HEK293T (cell line): ENCODE measurements around the gene TSG101.

Source experiments
- ARNT ChIP-seq: fragments of 450-650 bp; IDR thresholded peaks from 2 replicates; pipeline ENCODE4 v1.6.1; 2017; ENCODE audit warnings: mild to moderate bottlenecking
- BHLHE40 ChIP-seq: fragments of 450-650 bp; IDR thresholded peaks from 2 replicates; pipeline ENCODE4 v1.6.1; 2016; ENCODE audit warnings: mild to moderate bottlenecking, moderate library complexity, borderline replicate concordance
- CTBP1 ChIP-seq: fragments of 450-650 bp; IDR thresholded peaks from 2 replicates; pipeline ENCODE4 v1.6.1; 2016; ENCODE audit warnings: borderline replicate concordance
- ELF4 ChIP-seq: fragments of 450-650 bp; IDR thresholded peaks from 2 replicates; pipeline ENCODE4 v1.6.1; 2017; ENCODE audit warnings: antibody characterized with exemption
- FOXA1 ChIP-seq: fragments of 450-650 bp; IDR thresholded peaks from 2 replicates; pipeline ENCODE4 v1.6.1; 2016; ENCODE audit warnings: mild to moderate bottlenecking
- FOXM1 ChIP-seq: fragments of 450-650 bp; IDR thresholded peaks from 2 replicates; pipeline ENCODE4 v1.6.1; 2017; ENCODE audit warnings: mild to moderate bottlenecking, borderline replicate concordance
- HDGF ChIP-seq: fragments of 450-650 bp; IDR thresholded peaks from 2 replicates; pipeline ENCODE4 v1.6.1; 2017; ENCODE audit warnings: antibody characterized with exemption, borderline replicate concordance
- L3MBTL2 ChIP-seq: fragments of 450-650 bp; conservative IDR thresholded peaks from 2 replicates; pipeline ENCODE4 v1.6.1; 2016; ENCODE audit warnings: mild to moderate bottlenecking
- NFRKB ChIP-seq: fragments of 450-650 bp; IDR thresholded peaks from 2 replicates; pipeline ENCODE4 v1.6.1; 2016; ENCODE audit warnings: mild to moderate bottlenecking, moderate library complexity
- SP1 ChIP-seq: fragments of 450-650 bp; IDR thresholded peaks from 2 replicates; pipeline ENCODE4 v1.6.1; 2017
- SUZ12 ChIP-seq: fragments of 450-650 bp; IDR thresholded peaks from 2 replicates; pipeline ENCODE4 v1.6.1; 2016; ENCODE audit warnings: mild to moderate bottlenecking
- TARDBP ChIP-seq: fragments of 450-650 bp; IDR thresholded peaks from 2 replicates; pipeline ENCODE4 v1.6.1; 2016

- TF ChIP-seq BHLHE40 (no peak), ARNT (no peak), FOXA1 (no peak), SP1 (no peak), TARDBP (no peak), CTBP1 (no peak), L3MBTL2 (no peak), SUZ12 (no peak), ELF4 (no peak), NFRKB (no peak), FOXM1 (no peak), HDGF (no peak)
Observed at GRCh38 chr11:18491924-18492323, 34.8 kb downstream of the TSG101 start.
